Activated CD4-positive, alpha-beta T cell treated with anti-CD3 and anti-CD28 coated beads, Interleukin-2, amount 10 ng/mL, durations not matched to agents 7 days and 5 days (primary cell): Measurements from ENCODE around the gene HMGCS1. TPM values are rescaled to one million over a fixed set of nuclear protein-coding genes. Genes with fewer than 3 reads are reported as not detected.
"Not testable (repeated sequence)": the region's sequence is repeated elsewhere in the genome, so short reads cannot be mapped to it uniquely, and the experiment has no call there.

ENCODE experiments used
- CTCF ChIA-PET: fragments of 350-600 bp; sonication (Branson Sonifier 250); formaldehyde crosslinking; loops from one replicate; lab custom pipeline; 2021; ENCODE audit warnings: antibody characterized with exemption; lab: Charles Lee
- POLR2A ChIA-PET: fragments of 350-600 bp; sonication (Branson Sonifier 250); formaldehyde crosslinking; loops from one replicate; lab custom pipeline; 2021; ENCODE audit warnings: antibody characterized with exemption; lab: Charles Lee
- DNase-seq: peaks from one replicate; pipeline ENCODE4 v3.0.0-alpha.2; 2020
- H3K27ac Mint-ChIP-seq: one replicate; pipeline ENCODE4 v1.8.0; 2021; ENCODE audit warnings: mild to moderate bottlenecking, moderate library complexity, mixed read lengths
- H3K27me3 Mint-ChIP-seq: one replicate; pipeline ENCODE4 v1.8.0; 2021; ENCODE audit warnings: mixed read lengths
- H3K36me3 Mint-ChIP-seq: one replicate; pipeline ENCODE4 v1.8.0; 2021; ENCODE audit warnings: low read depth, mixed read lengths
- H3K4me1 Mint-ChIP-seq: one replicate; pipeline ENCODE4 v1.8.0; 2021; ENCODE audit warnings: mixed read lengths
- H3K4me3 Mint-ChIP-seq: one replicate; pipeline ENCODE4 v1.8.0; 2021; ENCODE audit warnings: mild to moderate bottlenecking, moderate library complexity, mixed read lengths
- H3K9me3 Mint-ChIP-seq: one replicate; pipeline ENCODE4 v1.8.0; 2021; ENCODE audit warnings: mixed read lengths
- total RNA-seq, 2 experiments: library from RNA; stranded (reverse); gene quantifications; one replicate each; pipeline ENCODE4 v1.2.3, GENCODE V29; 2021

The HMGCS1 gene
- total RNA-seq, 2 experiments from 2014 or later: 54.3 to 57.5 TPM

DNA sequence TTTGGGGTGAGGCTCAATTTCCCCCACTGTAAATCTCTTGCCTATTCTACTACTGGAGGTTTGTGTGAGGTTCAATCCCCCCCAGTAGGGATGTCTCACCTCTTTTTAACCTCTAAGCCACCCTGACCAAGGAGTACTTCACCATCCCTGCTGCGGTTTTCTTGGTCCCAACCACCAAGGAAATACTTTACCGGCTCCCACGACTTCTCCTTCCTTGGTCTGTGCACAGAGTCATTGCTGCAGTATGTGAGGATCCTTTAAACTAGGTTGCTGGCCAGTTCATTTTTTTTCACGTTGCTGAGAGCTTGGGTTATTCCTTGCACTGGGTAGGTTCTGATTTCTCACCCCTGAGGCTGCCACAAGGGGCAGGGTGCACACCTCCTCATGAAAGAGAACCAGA is 22.5 kb upstream of the HMGCS1 start:
- H3K36me3 Mint-ChIP-seq: no peaks in the 10 kb centered on the region
- CTCF ChIA-PET: no interaction called here
- peaks cover 3% of the 10 kb centered on the region for H3K4me1 Mint-ChIP-seq
- H3K27me3 Mint-ChIP-seq: peaks cover 2% of the 10 kb centered on the region
- DNase-seq: no peak
- peaks cover 33% of the 10 kb centered on the region for H3K9me3 Mint-ChIP-seq
- H3K27ac Mint-ChIP-seq: no peak overlapping the region
- POLR2A ChIA-PET: no interaction called here
- no peak overlapping the region for H3K4me3 Mint-ChIP-seq

DNA sequence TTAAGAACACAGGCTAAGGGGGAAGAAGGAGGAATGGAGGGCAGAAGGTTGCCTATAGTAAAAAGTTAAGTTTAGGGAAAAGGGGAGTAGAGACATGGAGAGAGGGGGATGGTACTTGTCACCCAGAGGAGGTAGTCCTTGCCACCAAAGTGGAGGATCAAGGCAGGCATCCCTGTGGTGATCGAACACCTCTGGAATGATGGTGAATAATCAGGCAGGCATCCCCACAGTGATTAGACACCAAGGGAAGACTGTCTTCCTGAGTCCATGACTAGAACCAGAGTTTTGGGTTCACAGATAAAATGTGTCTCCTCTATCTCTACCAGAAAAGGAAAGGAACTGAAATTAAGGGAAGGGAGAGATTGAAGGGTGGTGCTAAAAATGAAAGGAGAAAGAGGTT is 19.2 kb upstream of the HMGCS1 start:
- POLR2A ChIA-PET: no interaction called here
- H3K36me3 Mint-ChIP-seq: no peaks in the 10 kb centered on the region
- CTCF ChIA-PET: no interaction called here
- H3K4me1 Mint-ChIP-seq: peaks cover 3% of the 10 kb centered on the region
- H3K27ac Mint-ChIP-seq: no peak overlapping the region
- H3K9me3 Mint-ChIP-seq: peaks cover 29% of the 10 kb centered on the region
- DNase-seq: no peak
- H3K4me3 Mint-ChIP-seq: no peak overlapping the region
- H3K27me3 Mint-ChIP-seq: peaks cover 2% of the 10 kb centered on the region

DNA sequence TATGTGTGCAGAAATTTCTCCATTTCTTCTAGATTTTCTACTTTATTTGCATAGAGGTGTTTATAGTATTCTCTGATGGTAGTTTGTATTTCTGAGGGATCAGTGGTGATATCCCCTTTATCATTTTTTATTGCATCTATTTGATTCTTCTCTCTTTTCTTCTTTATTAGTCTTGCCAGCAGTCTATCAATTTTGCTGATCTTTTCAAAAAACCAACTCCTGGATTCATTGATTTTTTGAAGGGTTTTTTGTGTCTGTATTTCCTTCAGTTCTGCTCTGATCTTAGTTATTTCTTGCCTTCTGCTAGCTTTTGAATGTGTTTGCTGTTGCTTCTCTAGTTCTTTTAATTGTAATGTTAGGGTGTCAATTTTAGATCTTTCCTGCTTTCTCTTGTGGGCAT is 12.4 kb upstream of the HMGCS1 start:
- H3K36me3 Mint-ChIP-seq, H3K27me3 Mint-ChIP-seq, POLR2A ChIA-PET, DNase-seq, H3K9me3 Mint-ChIP-seq, H3K4me3 Mint-ChIP-seq, H3K4me1 Mint-ChIP-seq, H3K27ac Mint-ChIP-seq: not testable (repeated sequence)
- CTCF ChIA-PET: interaction anchor here (3.1 kb wide), 1 partner anchor 12 kb away, joined by 8 read pairs; the partner anchor contains the start of gene HMGCS1

DNA sequence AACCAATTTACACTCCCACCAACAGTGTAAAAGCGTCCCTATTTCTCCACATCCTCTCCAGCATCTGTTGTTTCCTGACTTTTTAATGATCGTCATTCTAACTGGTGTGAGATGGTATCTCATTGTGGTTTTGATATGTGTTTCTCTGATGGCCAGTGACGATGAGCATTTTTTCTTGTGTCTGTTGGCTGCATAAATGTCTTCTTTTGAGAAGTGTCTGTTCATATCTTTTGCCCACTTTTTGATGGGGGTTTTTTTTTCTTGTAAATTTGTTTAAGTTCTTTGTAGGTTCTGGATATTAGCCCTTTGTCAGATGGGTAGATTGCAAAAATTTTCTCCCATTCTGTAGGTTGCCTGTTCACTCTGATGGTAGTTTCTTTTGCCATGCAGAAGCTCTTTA is 10.3 kb upstream of the HMGCS1 start:
- H3K9me3 Mint-ChIP-seq, H3K27me3 Mint-ChIP-seq, H3K4me3 Mint-ChIP-seq, H3K4me1 Mint-ChIP-seq, POLR2A ChIA-PET, H3K27ac Mint-ChIP-seq, H3K36me3 Mint-ChIP-seq, CTCF ChIA-PET, DNase-seq: not testable (repeated sequence)

DNA sequence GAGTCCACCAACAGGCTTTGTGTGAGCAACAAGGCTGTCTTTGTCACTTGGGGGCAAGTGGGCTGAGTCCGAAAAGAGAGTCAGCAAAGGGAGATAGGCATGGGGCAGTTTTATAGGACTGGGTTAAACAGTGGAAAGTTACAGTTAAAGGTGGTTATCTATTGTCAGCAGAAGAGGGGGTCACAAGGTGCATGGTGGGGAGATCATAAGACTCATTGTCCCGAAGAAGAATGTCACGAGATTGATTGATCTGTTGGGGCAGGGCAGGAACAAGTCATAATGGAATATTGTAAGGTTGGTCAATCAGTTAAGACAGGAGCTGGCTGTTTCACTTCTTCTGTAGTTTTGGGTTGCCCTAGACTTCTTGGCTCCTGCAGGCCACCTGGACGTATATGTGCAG is 7.6 kb upstream of the HMGCS1 start:
- Mint-ChIP-seq H3K27me3 (peaks cover 2% of the 10 kb centered on the region), H3K4me3 (no peak overlapping the region), H3K36me3 (no peaks in the 10 kb centered on the region), H3K4me1 (no peaks in the 10 kb centered on the region), H3K9me3 (peaks cover 2% of the 10 kb centered on the region), H3K27ac (no peak overlapping the region)
- CTCF ChIA-PET: no interaction called here
- no peak for DNase-seq
- POLR2A ChIA-PET: no interaction called here

DNA sequence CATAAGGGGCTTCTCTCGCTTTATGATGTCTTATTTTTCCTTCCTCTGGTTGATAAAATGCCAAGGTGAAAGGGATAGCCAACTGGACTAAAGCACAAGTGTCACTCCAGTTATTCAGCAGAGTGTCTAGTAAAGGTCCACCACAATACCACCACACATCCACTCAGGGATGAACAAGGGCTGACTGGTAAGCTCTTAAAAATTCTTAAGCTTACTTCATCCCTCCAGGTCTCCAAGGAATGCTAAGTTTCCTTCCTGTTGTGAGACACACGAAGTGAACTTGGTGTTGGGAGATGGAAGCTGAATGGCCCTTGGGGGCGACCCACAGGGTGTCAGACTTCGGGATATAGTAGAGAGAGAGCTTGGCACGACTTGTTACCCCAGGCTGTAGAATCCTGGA is 3.2 kb upstream of the HMGCS1 start:
- CTCF ChIA-PET: interaction anchor here (0.8 to 1.3 kb wide), 2 partner anchors 35 to 297 kb away, joined by 3 read pairs; no protein-coding TSS in a partner anchor
- Mint-ChIP-seq H3K36me3 (peaks cover 7% of the 10 kb centered on the region), H3K27ac (no peak overlapping the region), H3K4me3 (no peak overlapping the region), H3K27me3 (no peaks in the 10 kb centered on the region), H3K4me1 (peaks cover 38% of the 10 kb centered on the region), H3K9me3 (peaks cover 15% of the 10 kb centered on the region)
- POLR2A ChIA-PET: no interaction called here
- DNase-seq: no peak

DNA sequence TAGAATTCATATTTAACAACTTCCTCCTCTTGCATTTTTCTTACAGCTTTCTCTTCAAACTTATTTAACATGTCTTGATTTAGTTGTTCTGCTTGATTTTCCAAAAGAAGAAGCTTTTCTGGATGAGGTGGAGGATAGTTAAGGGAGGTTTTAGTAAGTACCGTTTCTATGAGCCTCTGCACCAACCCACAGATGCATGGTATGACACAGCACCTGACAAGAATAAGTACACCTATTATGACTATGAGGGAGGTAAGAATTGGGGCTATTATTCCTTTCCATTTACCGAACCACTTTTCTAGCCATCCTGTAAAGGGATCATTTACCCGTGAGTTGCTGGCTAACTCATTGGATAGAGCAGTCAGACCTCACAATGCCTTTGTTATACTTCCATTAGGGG is 2.5 kb upstream of the HMGCS1 start:
- POLR2A ChIA-PET: no interaction called here
- Mint-ChIP-seq H3K36me3 (peaks cover 12% of the 10 kb centered on the region), H3K4me1 (peaks cover 44% of the 10 kb centered on the region), H3K27me3 (no peaks in the 10 kb centered on the region), H3K4me3 (no peak overlapping the region), H3K27ac (no peak overlapping the region), H3K9me3 (peaks cover 15% of the 10 kb centered on the region)
- CTCF ChIA-PET: interaction anchor here (0.8 kb wide), 2 partner anchors 168 to 321 kb away, joined by 3 to 4 read pairs; partner anchors contain the start of gene TMEM267
- DNase-seq: no peak

DNA sequence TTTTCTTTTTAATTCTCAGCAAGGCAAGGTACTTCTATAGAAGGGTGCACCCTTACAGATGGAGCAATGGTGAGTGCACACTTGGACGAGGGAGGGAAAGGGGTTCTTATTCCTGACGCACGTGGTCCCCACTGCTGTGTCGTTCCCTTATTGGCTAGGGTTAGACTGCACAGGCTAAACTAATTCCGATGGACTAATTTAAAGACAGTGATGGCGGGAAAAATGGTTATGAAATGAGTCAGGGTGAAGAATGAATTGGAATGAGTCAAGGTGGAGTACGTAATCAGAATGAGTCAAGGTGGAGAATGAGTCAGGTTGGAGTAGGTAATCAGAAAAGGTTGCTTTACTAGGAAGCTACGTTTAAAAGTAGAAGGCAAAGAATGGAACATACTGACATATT is 2.1 kb upstream of the HMGCS1 start:
- H3K4me3 Mint-ChIP-seq: no peak overlapping the region
- peaks cover 15% of the 10 kb centered on the region for H3K9me3 Mint-ChIP-seq
- H3K36me3 Mint-ChIP-seq: peaks cover 14% of the 10 kb centered on the region
- CTCF ChIA-PET: interaction anchor here (0.8 kb wide), 2 partner anchors 169 to 320 kb away, joined by 3 to 4 read pairs; partner anchors contain the start of gene TMEM267
- peaks cover 46% of the 10 kb centered on the region for H3K4me1 Mint-ChIP-seq
- peak; percentile 16 for DNase-seq
- H3K27me3 Mint-ChIP-seq: no peaks in the 10 kb centered on the region
- no peak overlapping the region for H3K27ac Mint-ChIP-seq
- POLR2A ChIA-PET: no interaction called here

DNA sequence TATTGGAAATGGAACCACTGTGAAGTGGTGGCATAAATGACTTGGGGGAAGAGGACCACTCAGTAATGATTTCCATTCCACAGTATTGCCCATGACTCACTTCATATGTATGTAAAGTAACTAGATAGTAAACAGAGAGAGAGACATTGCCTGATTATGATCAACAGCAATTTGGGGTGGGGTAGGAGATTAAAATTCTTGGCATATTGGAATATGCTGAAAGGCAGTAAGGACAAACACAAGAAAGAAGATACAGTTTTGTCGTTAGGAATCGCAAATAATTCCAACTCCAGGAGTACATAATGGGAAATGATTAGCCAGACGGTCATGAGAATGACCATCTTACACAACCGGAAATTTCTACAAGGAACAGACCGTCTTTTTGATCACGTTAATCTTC is 1.5 kb upstream of the HMGCS1 start:
- Mint-ChIP-seq H3K36me3 (peaks cover 14% of the 10 kb centered on the region), H3K27ac (no peak overlapping the region), H3K4me1 (peaks cover 51% of the 10 kb centered on the region), H3K9me3 (peaks cover 15% of the 10 kb centered on the region), H3K27me3 (no peaks in the 10 kb centered on the region), H3K4me3 (no peak overlapping the region)
- CTCF ChIA-PET: interaction anchor here (0.8 to 2.3 kb wide), 4 partner anchors 169 to 365 kb away, joined by 3 to 10 read pairs (median 4); partner anchors contain the start of gene TMEM267
- POLR2A ChIA-PET: no interaction called here
- no peak for DNase-seq

DNA sequence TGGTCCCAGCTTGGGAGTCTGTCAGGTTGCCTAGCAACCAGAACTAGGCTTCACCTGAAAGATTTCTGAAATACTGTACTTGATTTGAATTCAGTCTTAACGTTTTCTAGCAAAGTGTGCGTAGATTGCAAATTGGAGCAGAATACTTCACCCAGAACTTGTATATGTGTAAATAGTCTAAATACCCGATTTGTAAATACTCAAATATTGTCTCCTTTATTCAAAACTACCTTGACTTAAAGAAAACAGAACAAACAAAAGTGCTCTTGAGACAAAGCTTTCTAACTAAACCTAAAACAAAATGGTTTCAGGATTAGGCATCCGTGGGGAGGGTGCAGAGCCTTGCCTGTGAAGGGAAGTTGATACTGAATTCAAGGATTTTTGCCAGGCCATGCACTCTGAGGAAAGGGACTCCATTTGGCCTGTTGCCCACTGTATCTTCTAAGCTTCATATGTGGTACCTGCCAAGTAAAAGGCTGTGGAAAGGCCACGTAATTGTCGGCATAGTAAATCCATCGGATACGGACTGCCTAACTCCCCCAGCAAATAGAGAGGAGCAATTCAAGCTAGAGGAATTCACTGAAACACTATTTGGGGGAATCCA is 744 bp upstream of the HMGCS1 start:
- Mint-ChIP-seq H3K27me3 (no peaks in the 10 kb centered on the region), H3K4me3 (peak overlapping the region; percentile 99), H3K9me3 (peaks cover 15% of the 10 kb centered on the region), H3K36me3 (peaks cover 14% of the 10 kb centered on the region), H3K4me1 (peaks cover 58% of the 10 kb centered on the region), H3K27ac (peak overlapping the region; percentile 91)
- DNase-seq: no peak
- POLR2A ChIA-PET: interaction anchor here (1.7 kb wide), 1 partner anchor 170 kb away, joined by 7 read pairs; the partner anchor contains the start of gene TMEM267
- CTCF ChIA-PET: interaction anchor here (0.8 to 2.3 kb wide), 9 partner anchors 11 to 365 kb away, joined by 3 to 10 read pairs (median 4); partner anchors contain the start of gene TMEM267

DNA sequence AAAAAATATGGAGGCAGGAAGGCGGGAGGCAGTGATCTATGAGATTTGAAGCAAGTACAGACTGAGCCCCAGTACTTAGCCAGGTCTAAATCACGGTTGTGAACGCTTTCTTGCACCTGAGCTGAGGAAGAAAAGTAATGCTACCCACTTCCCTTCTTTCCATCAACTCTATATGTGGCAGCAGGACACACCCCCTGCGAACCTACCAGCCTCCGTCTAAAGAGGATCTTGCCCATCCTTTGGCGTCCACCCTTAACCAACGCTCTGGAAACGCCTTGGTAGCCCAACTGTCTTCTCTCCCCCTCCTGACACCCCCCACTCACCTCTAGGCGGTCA is 545 bp downstream of the HMGCS1 start:
- Mint-ChIP-seq H3K9me3 (peaks cover 15% of the 10 kb centered on the region), H3K4me3 (peak overlapping the region; percentile 99), H3K4me1 (peaks cover 70% of the 10 kb centered on the region), H3K27ac (peak overlapping the region; percentile 91), H3K27me3 (no peaks in the 10 kb centered on the region), H3K36me3 (peaks cover 14% of the 10 kb centered on the region)
- CTCF ChIA-PET: interaction anchor here (0.8 to 2.3 kb wide), 7 partner anchors 10 to 240 kb away, joined by 3 to 10 read pairs (median 7); partner anchors contain the start of gene TMEM267
- DNase-seq: no peak
- POLR2A ChIA-PET: interaction anchor here (0.6 to 1.7 kb wide), 4 partner anchors 171 to 343 kb away, joined by 3 to 7 read pairs (median 4); partner anchors contain the start of genes TMEM267 and ZNF131

DNA sequence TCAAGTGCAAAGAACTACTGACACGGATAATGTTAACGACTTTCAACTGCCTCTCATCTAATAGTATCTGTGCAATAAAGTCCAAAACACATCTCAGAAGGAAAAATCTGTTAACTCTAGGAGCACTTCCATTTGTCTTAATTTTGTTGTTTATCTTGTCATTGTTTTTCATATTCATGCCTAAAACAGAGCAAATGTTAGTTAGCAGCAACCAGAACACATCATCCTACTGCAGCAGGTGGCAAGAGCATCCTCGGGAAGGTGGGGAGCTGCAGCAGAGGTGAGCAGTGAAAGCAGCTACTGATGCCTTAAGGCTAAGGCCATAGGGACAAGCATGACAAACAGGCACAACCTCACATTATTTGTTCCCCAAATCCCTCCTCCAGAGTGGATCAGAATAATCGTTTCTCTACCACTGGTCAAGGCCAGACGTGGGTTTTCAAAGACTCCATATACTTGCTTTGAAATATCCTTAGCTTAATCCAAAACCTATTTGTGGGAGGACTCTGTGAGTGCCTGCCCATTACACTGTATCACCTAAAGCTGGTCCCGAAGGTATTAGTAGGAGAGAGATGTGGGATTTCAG is 1.0 kb downstream of the HMGCS1 start:
- peak overlapping the region; percentile 99 for H3K4me3 Mint-ChIP-seq
- no peaks in the 10 kb centered on the region for H3K27me3 Mint-ChIP-seq
- peak overlapping the region; percentile 91 for H3K27ac Mint-ChIP-seq
- DNase-seq: no peak
- CTCF ChIA-PET: interaction anchor here (0.9 to 2.2 kb wide), 5 partner anchors 9 to 293 kb away, joined by 3 to 9 read pairs (median 5); partner anchors contain the start of gene TMEM267
- POLR2A ChIA-PET: interaction anchor here (0.6 to 1.7 kb wide), 5 partner anchors 76 to 343 kb away, joined by 3 to 7 read pairs (median 3); partner anchors contain the start of gene TMEM267
- peaks cover 72% of the 10 kb centered on the region for H3K4me1 Mint-ChIP-seq
- peaks cover 15% of the 10 kb centered on the region for H3K36me3 Mint-ChIP-seq
- peaks cover 15% of the 10 kb centered on the region for H3K9me3 Mint-ChIP-seq

DNA sequence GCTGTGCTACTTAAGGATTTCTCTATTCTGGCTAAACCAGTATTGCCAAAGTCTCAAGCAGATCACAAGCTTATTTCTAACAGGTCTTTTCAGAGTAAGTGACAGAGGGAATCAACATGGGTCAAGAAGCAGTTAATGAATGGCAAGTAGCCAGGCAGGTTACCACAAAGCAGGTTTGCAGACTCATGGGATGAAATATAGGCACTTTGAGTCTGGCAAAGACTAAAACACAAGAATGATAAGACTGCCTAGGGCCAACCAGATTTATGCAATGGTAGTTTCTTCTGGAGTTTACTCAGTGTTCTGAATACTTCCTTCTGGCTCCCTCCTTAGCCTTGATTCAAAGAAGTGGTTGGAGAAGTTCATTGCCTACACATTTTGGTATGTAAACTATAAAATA is 3.6 kb downstream of the HMGCS1 start:
- peaks cover 19% of the 10 kb centered on the region for H3K36me3 Mint-ChIP-seq
- peaks cover 76% of the 10 kb centered on the region for H3K4me1 Mint-ChIP-seq
- H3K9me3 Mint-ChIP-seq: peaks cover 5% of the 10 kb centered on the region
- H3K27me3 Mint-ChIP-seq: no peaks in the 10 kb centered on the region
- no peak overlapping the region for H3K4me3 Mint-ChIP-seq
- POLR2A ChIA-PET: no interaction called here
- H3K27ac Mint-ChIP-seq: no peak overlapping the region
- DNase-seq: no peak
- CTCF ChIA-PET: no interaction called here
